H9 (cell line): ENCODE results near the gene ATP2B2. TPM values are rescaled to one million over a fixed set of nuclear protein-coding genes. Genes with fewer than 3 reads are reported as not detected.

Experiments
- DNase-seq: peaks from one replicate; pipeline ENCODE4 v3.0.0-alpha.2; 2017
- H2AFZ ChIP-seq: one replicate; pipeline ENCODE4 v1.6.1; 2013; ENCODE audit warnings: mild to moderate bottlenecking, low read length, control low read depth, moderate library complexity
- H2AK5ac ChIP-seq: 2 replicates; pipeline ENCODE4 v1.6.1; 2013; ENCODE audit warnings: low read length, control low read depth, mixed read lengths; ENCODE audit not compliant: insufficient read length
- H2BK120ac ChIP-seq: one replicate; pipeline ENCODE4 v1.6.1; 2013; ENCODE audit warnings: low read depth, mild to moderate bottlenecking, low read length, control low read depth, inconsistent platforms; ENCODE audit not compliant: poor library complexity, severe bottlenecking
- H2BK12ac ChIP-seq: 2 replicates; pipeline ENCODE4 v1.6.1; 2013; ENCODE audit warnings: low read length, control low read depth, mixed read lengths, low read depth; ENCODE audit not compliant: insufficient read length
- H2BK15ac ChIP-seq: 2 replicates; pipeline ENCODE4 v1.6.1; 2013; ENCODE audit warnings: low read depth, low read length, control low read depth
- H2BK20ac ChIP-seq: one replicate; pipeline ENCODE4 v1.6.1; 2013; ENCODE audit warnings: low read depth, mild to moderate bottlenecking, low read length, control low read depth, inconsistent platforms; ENCODE audit not compliant: poor library complexity, severe bottlenecking
- H2BK5ac ChIP-seq: 2 replicates; pipeline ENCODE4 v1.6.1; 2013; ENCODE audit warnings: low read length, control low read depth, mixed read lengths; ENCODE audit not compliant: insufficient read length
- H3K14ac ChIP-seq: 2 replicates; pipeline ENCODE4 v1.6.1; 2013; ENCODE audit warnings: low read length, control low read depth; ENCODE audit not compliant: insufficient read depth
- H3K18ac ChIP-seq: 2 replicates; pipeline ENCODE4 v1.6.1; 2013; ENCODE audit warnings: low read depth, mild to moderate bottlenecking, mixed read lengths, low read length, control low read depth; ENCODE audit not compliant: insufficient read length
- H3K23ac ChIP-seq: 2 replicates; pipeline ENCODE4 v1.6.1; 2013; ENCODE audit warnings: low read length, control low read depth, mixed read lengths, low read depth; ENCODE audit not compliant: insufficient read length
- H3K23me2 ChIP-seq: 2 replicates; pipeline ENCODE4 v1.6.1; 2013; ENCODE audit warnings: low read depth, mild to moderate bottlenecking, mixed read lengths, low read length, control low read depth; ENCODE audit not compliant: insufficient read length, poor library complexity, severe bottlenecking
- H3K27ac ChIP-seq: 2 replicates; pipeline ENCODE4 v1.5.1; 2013; ENCODE audit warnings: low read length, control low read depth, mixed read lengths, low read depth; ENCODE audit not compliant: insufficient read length
- H3K27me3 ChIP-seq: 2 replicates; pipeline ENCODE4 v1.6.1; 2013; ENCODE audit warnings: low read length, control low read depth, inconsistent platforms; ENCODE audit not compliant: insufficient read depth
- H3K4ac ChIP-seq: 2 replicates; pipeline ENCODE4 v1.6.1; 2013; ENCODE audit warnings: low read depth, mild to moderate bottlenecking, control low read depth, inconsistent platforms, low read length, moderate library complexity
- H3K4me1 ChIP-seq: 2 replicates; pipeline ENCODE4 v1.6.1; 2013; ENCODE audit warnings: low read length, control low read depth, inconsistent platforms; ENCODE audit not compliant: insufficient read depth
- H3K4me2 ChIP-seq: 2 replicates; pipeline ENCODE4 v1.6.1; 2013; ENCODE audit warnings: low read length, control low read depth, mixed read lengths; ENCODE audit not compliant: insufficient read length, insufficient read depth
- H3K56ac ChIP-seq: 2 replicates; pipeline ENCODE4 v1.6.1; 2013; ENCODE audit warnings: low read depth, mild to moderate bottlenecking, mixed read lengths, low read length, control low read depth; ENCODE audit not compliant: insufficient read length
- H3K79me1 ChIP-seq: 2 replicates; pipeline ENCODE4 v1.6.1; 2013; ENCODE audit warnings: low read depth, mild to moderate bottlenecking, moderate library complexity, low read length, control low read depth, inconsistent platforms; ENCODE audit not compliant: insufficient read depth, poor library complexity, severe bottlenecking
- H3K79me2 ChIP-seq: 2 replicates; pipeline ENCODE4 v1.6.1; 2013; ENCODE audit warnings: low read length, control low read depth, inconsistent platforms; ENCODE audit not compliant: insufficient read depth
- H3K9ac ChIP-seq: 2 replicates; pipeline ENCODE4 v1.6.1; 2013; ENCODE audit warnings: low read length, control low read depth, mixed read lengths; ENCODE audit not compliant: insufficient read length; ENCODE audit errors: extremely low read depth
- H3K9me3 ChIP-seq: one replicate; pipeline ENCODE4 v1.6.1; 2013; ENCODE audit warnings: low read depth, low read length, inconsistent platforms; ENCODE audit not compliant: control insufficient read depth
- H3T11ph ChIP-seq: one replicate; pipeline ENCODE4 v1.6.1; 2013; ENCODE audit warnings: mild to moderate bottlenecking, low read length, control low read depth, inconsistent platforms
- H4K20me1 ChIP-seq: one replicate; pipeline ENCODE4 v1.6.1; 2013; ENCODE audit not compliant: control insufficient read depth, insufficient read length, insufficient read depth
- H4K5ac ChIP-seq: 2 replicates; pipeline ENCODE4 v1.6.1; 2013; ENCODE audit warnings: low read depth, mild to moderate bottlenecking, mixed read lengths, low read length, control low read depth; ENCODE audit not compliant: insufficient read length
- H4K8ac ChIP-seq: replicated peaks from 2 replicates; pipeline ENCODE4 v1.6.1; 2013; ENCODE audit warnings: low read length, control low read depth, mixed read lengths, low read depth; ENCODE audit not compliant: insufficient read length
- H4K91ac ChIP-seq: 2 replicates; pipeline ENCODE4 v1.6.1; 2013; ENCODE audit warnings: low read depth, mild to moderate bottlenecking, moderate library complexity, mixed read lengths, low read length, control low read depth; ENCODE audit not compliant: insufficient read length
- H3K27ac Mint-ChIP-seq, 3 experiments: 2 replicates in 2 of 3; 3 replicates in 1 of 3; pipeline ENCODE4 v1.8.0; 2020 to 2021; ENCODE audit warnings: mixed read lengths in 3 of 3, mild to moderate bottlenecking in 1 of 3, moderate library complexity in 1 of 3
- H3K27me3 Mint-ChIP-seq: 2 replicates; pipeline ENCODE4 v1.8.0; 2021; ENCODE audit warnings: low read depth, mild to moderate bottlenecking, moderate library complexity, mixed read lengths
- H3K36me3 Mint-ChIP-seq, 3 experiments: 2 replicates in 2 of 3; 3 replicates in 1 of 3; pipeline ENCODE4 v1.8.0; 2020 to 2021; ENCODE audit warnings: low read depth in 3 of 3, mixed read lengths in 3 of 3; ENCODE audit not compliant: insufficient read depth in 1 of 3
- H3K4me1 Mint-ChIP-seq, 2 experiments: 2 replicates each; pipeline ENCODE4 v1.8.0; 2020; ENCODE audit warnings: mixed read lengths in 2 of 2
- H3K4me3 Mint-ChIP-seq, 2 experiments: 2 replicates in 1 of 2; 3 replicates in 1 of 2; pipeline ENCODE4 v1.8.0; 2020 to 2021; ENCODE audit warnings: mild to moderate bottlenecking in 2 of 2, mixed read lengths in 2 of 2, moderate library complexity in 1 of 2
- H3K9me3 Mint-ChIP-seq, 2 experiments: 2 replicates in 1 of 2; 3 replicates in 1 of 2; pipeline ENCODE4 v1.8.0; 2020; ENCODE audit warnings: mild to moderate bottlenecking in 2 of 2, mixed read lengths in 2 of 2, moderate library complexity in 1 of 2
- CTCF ChIP-seq: fragments of 200-600 bp; sonication (generic); conservative IDR thresholded peaks from 3 replicates; pipeline ENCODE4 v1.8.0; 2021; ENCODE audit warnings: antibody characterized with exemption, mild to moderate bottlenecking
- WGBS: extraction: QIAGEN DNeasy Blood & Tissue Kit; methylation state at CpG from one replicate; pipeline ENCODE4 v1.1.7; 2013; ENCODE audit warnings: missing lambda C conversion rate, low lambda C conversion rate, mixed read lengths; ENCODE audit not compliant: insufficient read length; ENCODE audit errors: extremely low coverage; 5-methylcytosine and 5-hydroxymethylcytosine counted together
- total RNA-seq: library from RNA; stranded (reverse); gene quantifications from 2 replicates; pipeline ENCODE4 v1.2.1, GENCODE V29; 2021

Gene ATP2B2
- total RNA-seq, 1 experiment from 2014 or later = 0.33 TPM

GRCh38 chr3:10321630-10322351 is 183.6 kb downstream of the ATP2B2 start:
- H4K5ac ChIP-seq = no peak overlapping the region
- no peak overlapping the region for H3K27ac ChIP-seq
- H3K9me3 Mint-ChIP-seq = no peaks in the 10 kb centered on the region
- no peak overlapping the region for H3K9ac ChIP-seq
- no peak overlapping the region for H3K4ac ChIP-seq
- peak overlapping the region; percentile 33 for H3K18ac ChIP-seq
- DNase-seq = no peak
- H3K4me2 ChIP-seq = no peak overlapping the region
- H2AFZ ChIP-seq = no peak overlapping the region
- H3K27me3 ChIP-seq = no peaks in the 10 kb centered on the region
- H3K14ac ChIP-seq = no peak overlapping the region
- no peak overlapping the region for H2BK5ac ChIP-seq
- H4K8ac ChIP-seq = no peak overlapping the region
- H4K20me1 ChIP-seq = no peaks in the 10 kb centered on the region
- peaks cover 12 to 25% (median 16%) of the 10 kb centered on the region in 3 experiments; a peak in 6 of 7 replicates for H3K36me3 Mint-ChIP-seq
- peaks cover 12% of the 10 kb centered on the region for H3K79me2 ChIP-seq
- no peak overlapping the region for H2AK5ac ChIP-seq
- no peak overlapping the region for H3K23ac ChIP-seq
- no peak overlapping the region for H2BK20ac ChIP-seq
- no peak overlapping the region for H2BK120ac ChIP-seq
- H3K56ac ChIP-seq = no peak overlapping the region
- H3K4me1 Mint-ChIP-seq = peaks cover 0 to 8% of the 10 kb centered on the region in 2 experiments; a peak in 3 of 4 replicates
- H2BK15ac ChIP-seq = no peak overlapping the region
- H3T11ph ChIP-seq = no peak overlapping the region
- H3K4me1 ChIP-seq = no peaks in the 10 kb centered on the region
- no peak overlapping the region for H2BK12ac ChIP-seq
- WGBS = no CpG with 5 or more reads among the region's 8 CpGs
- peak overlapping the region in 2 of 3 experiments; percentile 37 to 55; a peak in 2 of 7 replicates for H3K27ac Mint-ChIP-seq
- peaks cover 21% of the 10 kb centered on the region for H3K27me3 Mint-ChIP-seq
- H4K91ac ChIP-seq = no peak overlapping the region
- H3K9me3 ChIP-seq = no peaks in the 10 kb centered on the region
- no peak for TF ChIP-seq CTCF
- H3K79me1 ChIP-seq = no peaks in the 10 kb centered on the region
- peak overlapping the region; percentile 97 to 98 for H3K4me3 Mint-ChIP-seq
- H3K23me2 ChIP-seq = peaks cover 5% of the 10 kb centered on the region
